Esophagus muscularis mucosa (tissue), 4 donors: ENCODE data around the gene NFAM1. TPM values are rescaled to one million over a fixed set of nuclear protein-coding genes. Genes with fewer than 3 reads are reported as not detected.

Experiments
- DNase-seq: peaks from one replicate; pipeline ENCODE4 v3.0.0-alpha.2; 2017; ENCODE audit errors: extremely low spot score
- H3K27ac ChIP-seq, 4 donors: fragments of 200-600 bp; sonication (generic); replicated peaks in 1 of 4; 1 replicate in 3 of 4; 2 replicates in 1 of 4; pipeline ENCODE4 v1.5.1; 2016 to 2019; ENCODE audit warnings: mild to moderate bottlenecking in 1 of 4
- H3K27me3 ChIP-seq, 4 donors: fragments of 200-600 bp; sonication (generic); one replicate each; pipeline versions ENCODE4 v1.5.1 to v1.6.0; 2016 to 2019
- H3K36me3 ChIP-seq, 4 donors: fragments of 200-600 bp; sonication (generic); one replicate each; pipeline ENCODE4 v1.5.1; 2016 to 2019
- H3K4me1 ChIP-seq, 4 donors: fragments of 200-600 bp; sonication (generic); one replicate each; pipeline ENCODE4 v1.5.1; 2016 to 2019
- H3K4me3 ChIP-seq, 4 donors: fragments of 200-600 bp; sonication (generic); 1 replicate in 2 of 4; 2 replicates in 2 of 4; pipeline ENCODE4 v1.5.1; 2016 to 2019; ENCODE audit warnings: mild to moderate bottlenecking in 4 of 4, moderate library complexity in 1 of 4
- H3K9me3 ChIP-seq, 4 donors: fragments of 200-600 bp; sonication (generic); 1 replicate in 3 of 4; 2 replicates in 1 of 4; pipeline ENCODE4 v1.5.1; 2016 to 2019
- EP300 ChIP-seq: sonication (generic); formaldehyde crosslinking; IDR thresholded peaks from one replicate; pipeline ENCODE4 v1.6.1; 2017; ENCODE audit warnings: antibody characterized with exemption
- POLR2A ChIP-seq: fragments of 450-650 bp; IDR thresholded peaks from one replicate; pipeline ENCODE4 v1.6.1; 2017; ENCODE audit warnings: antibody characterized with exemption, moderate library complexity, mild to moderate bottlenecking, low read depth
- POLR2AphosphoS5 ChIP-seq, 2 donors: sonication (generic); formaldehyde crosslinking; IDR thresholded peaks; one replicate each; pipeline ENCODE4 v1.6.1; 2017; ENCODE audit warnings: antibody characterized with exemption in 2 of 2
- WGBS: methylation state at CpG from one replicate; pipeline ENCODE4 v1.1.5; 2018; 5-methylcytosine and 5-hydroxymethylcytosine counted together
- intact Hi-C: fragments of 100-400 bp; cut with DNase I; formaldehyde crosslinking; loops from one replicate; pipeline ENCODE4 v1.15.1; 2023
- total RNA-seq, 4 donors: library from RNA; depleted of rRNA; stranded (reverse); fragments of >200 nt; gene quantifications; one replicate each; pipeline versions ENCODE4 v1.1.0 to v1.2.1, GENCODE V29; 2016
- TF ChIP-seq, protein P1 (sequence below), 3 experiments: fragments of 200-600 bp in 2 of 3; fragments of 450-650 bp in 1 of 3; sonication (generic) in 2 of 3; IDR thresholded peaks; one replicate each; pipeline ENCODE4 v1.5.1; 2017 to 2019; ENCODE audit warnings: antibody characterized with exemption in 3 of 3, mild to moderate bottlenecking in 2 of 3, moderate library complexity in 1 of 3

Gene NFAM1
- total RNA-seq, 4 donors from 2014 or later, result 2.1 to 5.1 (median 2.9) TPM

DNA sequence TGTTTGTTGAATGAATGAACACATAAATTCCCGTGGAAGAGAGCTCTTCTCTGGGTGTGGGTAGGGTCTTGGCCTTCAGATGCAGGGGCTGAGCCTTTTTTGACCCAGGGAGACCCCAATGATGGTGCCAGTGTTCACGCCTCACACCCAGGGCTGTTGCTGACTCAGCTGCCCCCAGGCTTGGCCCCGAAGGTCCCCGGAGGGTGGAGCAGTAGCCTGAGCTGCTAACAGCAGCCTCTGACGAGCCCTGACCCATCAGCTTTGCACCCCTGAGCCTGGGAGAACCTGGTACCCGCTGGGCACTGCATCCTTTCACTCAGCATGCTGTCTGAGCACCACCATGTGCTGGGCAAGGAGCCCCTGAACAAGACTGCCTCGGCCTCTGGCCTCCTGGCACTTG lies 23.9 kb downstream of the NFAM1 start:
- TF ChIP-seq POLR2AphosphoS5 (IDR thresholded peaks at IDR 0.05) (no peak), EP300 (no peak), POLR2A (no peak)
- TF ChIP-seq, protein P1, sequence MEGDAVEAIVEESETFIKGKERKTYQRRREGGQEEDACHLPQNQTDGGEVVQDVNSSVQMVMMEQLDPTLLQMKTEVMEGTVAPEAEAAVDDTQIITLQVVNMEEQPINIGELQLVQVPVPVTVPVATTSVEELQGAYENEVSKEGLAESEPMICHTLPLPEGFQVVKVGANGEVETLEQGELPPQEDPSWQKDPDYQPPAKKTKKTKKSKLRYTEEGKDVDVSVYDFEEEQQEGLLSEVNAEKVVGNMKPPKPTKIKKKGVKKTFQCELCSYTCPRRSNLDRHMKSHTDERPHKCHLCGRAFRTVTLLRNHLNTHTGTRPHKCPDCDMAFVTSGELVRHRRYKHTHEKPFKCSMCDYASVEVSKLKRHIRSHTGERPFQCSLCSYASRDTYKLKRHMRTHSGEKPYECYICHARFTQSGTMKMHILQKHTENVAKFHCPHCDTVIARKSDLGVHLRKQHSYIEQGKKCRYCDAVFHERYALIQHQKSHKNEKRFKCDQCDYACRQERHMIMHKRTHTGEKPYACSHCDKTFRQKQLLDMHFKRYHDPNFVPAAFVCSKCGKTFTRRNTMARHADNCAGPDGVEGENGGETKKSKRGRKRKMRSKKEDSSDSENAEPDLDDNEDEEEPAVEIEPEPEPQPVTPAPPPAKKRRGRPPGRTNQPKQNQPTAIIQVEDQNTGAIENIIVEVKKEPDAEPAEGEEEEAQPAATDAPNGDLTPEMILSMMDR (IDR thresholded peaks at IDR 0.05), result no peak
- H3K27ac ChIP-seq, result no peak overlapping the region
- no peaks in the 10 kb centered on the region for H3K9me3 ChIP-seq
- H3K27me3 ChIP-seq, result peaks cover 0 to 15% (median 0%) of the 10 kb centered on the region in 4 donors
- 77% methylated on average over 3 of the region's 7 CpGs for WGBS
- intact Hi-C loops, result no loop called here
- DNase-seq, result no peak
- H3K36me3 ChIP-seq, result no peaks in the 10 kb centered on the region
- H3K4me3 ChIP-seq, result no peak overlapping the region
- H3K4me1 ChIP-seq, result peaks cover 0 to 12% (median 11%) of the 10 kb centered on the region in 4 donors

DNA sequence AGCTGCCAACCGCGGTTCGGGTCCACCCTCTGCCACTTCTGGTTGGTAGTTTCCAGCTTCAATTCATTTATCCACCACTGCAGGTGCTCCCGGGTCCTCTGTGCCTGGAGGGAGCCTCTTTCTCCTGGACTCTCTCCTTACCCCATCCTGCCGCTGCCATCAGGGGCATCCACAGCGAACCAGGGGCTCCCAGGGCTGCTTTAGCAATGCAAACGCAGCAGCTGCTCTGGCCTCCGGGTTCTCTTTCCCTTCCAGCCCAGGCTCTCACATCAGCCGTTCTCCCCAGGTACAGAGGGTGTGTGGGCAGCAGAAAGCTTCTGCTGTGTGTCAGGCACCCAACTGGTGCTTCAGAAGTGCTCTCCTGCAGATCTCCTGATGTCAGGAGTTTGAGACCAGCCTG lies 27.9 kb downstream of the NFAM1 start:
- DNase-seq, result no peak
- peaks cover 0 to 22% (median 0%) of the 10 kb centered on the region in 4 donors for H3K27me3 ChIP-seq
- H3K27ac ChIP-seq, result no peak overlapping the region
- TF ChIP-seq POLR2AphosphoS5 (IDR thresholded peaks at IDR 0.05) (no peak), POLR2A (no peak), EP300 (no peak)
- TF ChIP-seq, protein P1 (IDR thresholded peaks at IDR 0.05), result no peak
- H3K9me3 ChIP-seq, result no peaks in the 10 kb centered on the region
- no peaks in the 10 kb centered on the region for H3K36me3 ChIP-seq
- no peak overlapping the region for H3K4me3 ChIP-seq
- WGBS, result 51% methylated on average over 9 of the region's 9 CpGs
- intact Hi-C loops, result no loop called here
- H3K4me1 ChIP-seq, result no peaks in the 10 kb centered on the region

DNA sequence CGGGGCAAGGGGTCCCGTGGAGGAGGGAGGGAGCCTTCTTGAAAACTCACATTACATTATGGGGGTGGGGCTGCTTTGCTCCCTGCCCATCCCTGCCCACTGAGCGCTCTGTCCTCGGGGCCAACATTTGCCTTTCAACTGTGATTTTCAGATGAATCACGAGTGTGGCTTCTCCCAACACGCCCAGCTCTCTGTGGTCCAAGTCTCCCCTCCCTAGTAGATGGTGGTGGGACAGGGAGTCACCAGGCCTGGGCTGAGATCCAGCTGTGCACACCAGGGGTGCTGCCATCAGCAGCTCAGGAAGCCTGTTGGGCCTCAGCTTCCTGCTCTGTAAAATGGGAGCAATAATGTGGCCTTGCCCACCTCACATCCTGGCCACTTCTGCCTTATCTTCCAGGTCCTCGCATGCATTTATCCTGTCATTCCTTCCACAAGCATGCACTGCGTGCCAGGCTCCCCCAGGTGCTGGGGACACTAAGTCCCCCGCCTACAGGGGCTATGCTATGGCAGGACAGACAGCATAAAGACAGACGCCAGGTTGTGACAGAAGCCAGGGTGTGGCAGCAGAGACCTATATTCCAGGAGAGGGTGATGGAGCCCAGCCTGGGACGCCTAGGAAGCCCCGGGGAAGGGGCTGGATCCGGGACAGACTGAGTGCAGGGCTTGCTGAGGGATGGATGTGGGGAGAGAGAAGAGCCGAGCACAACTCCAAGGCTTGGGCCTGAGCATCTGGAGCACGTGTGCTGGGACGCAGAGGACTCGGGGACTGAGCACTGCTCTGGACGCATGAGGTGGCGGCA lies 30.5 kb downstream of the NFAM1 start:
- intact Hi-C loops, result no loop called here
- no peaks in the 10 kb centered on the region for H3K9me3 ChIP-seq
- H3K4me1 ChIP-seq, result no peaks in the 10 kb centered on the region
- no peak overlapping the region for H3K27ac ChIP-seq
- TF ChIP-seq POLR2AphosphoS5 (IDR thresholded peaks at IDR 0.05), result no peak
- no peak for TF ChIP-seq POLR2A
- TF ChIP-seq, protein P1 (IDR thresholded peaks at IDR 0.05), result no peak
- TF ChIP-seq EP300, result no peak
- H3K27me3 ChIP-seq, result peaks cover 0 to 22% (median 0%) of the 10 kb centered on the region in 4 donors
- WGBS, result 73% methylated on average over 9 of the region's 19 CpGs
- no peaks in the 10 kb centered on the region for H3K36me3 ChIP-seq
- H3K4me3 ChIP-seq, result no peak overlapping the region
- DNase-seq, result no peak

DNA sequence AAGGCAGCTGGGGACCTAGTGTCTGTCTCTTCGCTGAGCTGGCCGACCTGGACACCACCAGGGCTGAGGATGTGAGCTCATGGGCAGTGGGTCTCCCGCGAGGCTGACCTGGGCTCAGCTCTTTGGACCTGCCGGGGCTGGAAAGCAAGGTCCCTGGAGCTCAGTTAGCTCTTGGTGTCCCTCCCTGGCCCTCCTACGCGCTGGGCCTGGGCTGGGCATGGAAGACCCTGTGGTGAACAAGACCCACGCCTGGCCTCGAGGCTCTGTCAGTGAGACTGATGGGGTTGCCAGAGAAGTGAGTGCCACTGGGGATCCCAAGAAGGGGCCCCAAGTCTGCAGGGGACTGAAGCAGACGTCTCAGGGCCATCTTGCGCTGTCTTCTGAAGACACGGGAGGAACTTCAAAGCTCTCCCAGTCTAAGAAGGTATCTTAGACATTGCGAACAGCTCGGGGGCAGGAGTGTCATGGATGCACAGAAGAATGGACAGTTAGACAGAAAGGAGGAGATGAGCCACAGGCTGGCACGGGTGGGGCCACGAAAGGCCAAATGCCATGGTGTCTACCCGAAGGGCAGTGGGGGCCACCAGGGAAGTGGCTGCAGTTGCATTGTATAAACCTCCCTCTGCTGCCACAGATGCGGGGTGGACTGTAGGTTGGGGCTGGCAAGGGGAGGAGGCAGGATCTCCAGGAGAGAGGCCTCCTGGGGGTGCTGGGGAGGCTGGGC lies 31.2 kb downstream of the NFAM1 start:
- WGBS, result 92% methylated on average over 10 of the region's 18 CpGs

More for the DNA sequence above, 31.2 kb downstream of the NFAM1 start:
- no peak overlapping the region for H3K27ac ChIP-seq
- DNase-seq, result no peak
- H3K4me3 ChIP-seq, result no peak overlapping the region
- peaks cover 0 to 22% (median 0%) of the 10 kb centered on the region in 4 donors for H3K27me3 ChIP-seq
- H3K9me3 ChIP-seq, result no peaks in the 10 kb centered on the region
- intact Hi-C loops, result no loop called here
- H3K36me3 ChIP-seq, result no peaks in the 10 kb centered on the region
- TF ChIP-seq POLR2A (no peak), POLR2AphosphoS5 (IDR thresholded peaks at IDR 0.05) (no peak), EP300 (no peak)
- TF ChIP-seq, protein P1 (IDR thresholded peaks at IDR 0.05), result no peak
- H3K4me1 ChIP-seq, result no peaks in the 10 kb centered on the region
